HG03520 (cell line): ENCODE measurements around the gene GLI3.

Source experiments
- ATAC-seq: cut with Tn5 transposase; IDR thresholded peaks from one replicate; pipeline ENCODE4 v1.9.1; 2021; ENCODE audit warnings: mild to moderate bottlenecking, moderate library complexity; ENCODE audit not compliant: unreplicated experiment

Gene GLI3

DNA sequence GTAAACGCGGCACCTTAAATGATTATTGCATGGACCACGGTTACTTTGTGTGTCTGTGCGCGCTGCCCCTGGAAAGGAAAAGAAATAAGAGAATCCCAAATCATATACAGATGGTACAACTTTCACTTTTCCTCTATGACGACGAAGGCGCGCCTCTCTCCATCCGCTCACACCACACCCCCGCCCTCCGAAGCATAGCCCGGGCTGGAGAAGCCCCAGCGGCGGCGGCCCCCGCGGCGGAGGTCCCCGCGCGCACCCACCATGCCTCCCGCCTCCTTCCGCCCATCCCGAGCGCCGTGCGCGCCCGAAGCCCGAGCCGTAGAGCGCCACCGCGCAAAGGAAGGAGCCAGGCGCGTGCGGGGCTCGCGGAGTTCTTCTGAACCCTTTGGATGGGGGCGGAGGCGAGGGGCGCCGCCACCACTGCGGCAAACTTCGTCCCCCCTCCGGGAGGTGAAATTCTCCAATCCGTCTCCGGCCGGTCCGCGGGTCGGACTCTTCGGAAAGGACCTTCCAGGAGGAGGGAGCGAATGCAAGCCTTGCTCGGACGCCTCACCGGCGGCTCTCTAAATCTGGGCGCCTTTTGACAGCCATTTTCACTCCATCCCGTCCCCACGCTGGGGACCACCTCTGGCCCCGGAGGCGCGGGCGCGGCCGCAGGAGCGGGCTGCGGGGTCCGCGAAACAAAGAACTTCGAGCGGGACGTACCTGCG, 588 bp downstream of the GLI3 start:
- ATAC-seq, result peak; percentile 16

DNA sequence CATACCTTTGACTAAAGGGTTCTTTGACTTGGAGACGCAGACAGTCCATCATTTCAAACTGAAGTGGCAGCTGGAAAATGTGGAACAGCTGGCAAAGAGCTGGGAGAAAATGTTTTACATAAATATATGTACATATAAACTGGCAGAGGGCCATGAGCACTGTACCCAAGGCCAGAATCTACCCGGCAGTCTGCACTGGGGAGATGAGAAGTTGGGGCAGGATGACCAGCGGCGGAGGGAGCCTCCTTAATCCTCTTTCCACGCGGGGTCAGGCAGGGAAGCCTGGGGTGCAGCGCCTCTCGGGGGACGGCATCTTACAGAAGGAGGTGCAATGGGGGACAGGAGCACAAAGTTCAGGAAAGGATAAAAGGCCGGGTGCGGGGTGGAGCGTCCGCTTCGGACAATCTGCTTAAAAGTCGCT, 1.3 kb downstream of the GLI3 start:
- ATAC-seq, result no peak

DNA sequence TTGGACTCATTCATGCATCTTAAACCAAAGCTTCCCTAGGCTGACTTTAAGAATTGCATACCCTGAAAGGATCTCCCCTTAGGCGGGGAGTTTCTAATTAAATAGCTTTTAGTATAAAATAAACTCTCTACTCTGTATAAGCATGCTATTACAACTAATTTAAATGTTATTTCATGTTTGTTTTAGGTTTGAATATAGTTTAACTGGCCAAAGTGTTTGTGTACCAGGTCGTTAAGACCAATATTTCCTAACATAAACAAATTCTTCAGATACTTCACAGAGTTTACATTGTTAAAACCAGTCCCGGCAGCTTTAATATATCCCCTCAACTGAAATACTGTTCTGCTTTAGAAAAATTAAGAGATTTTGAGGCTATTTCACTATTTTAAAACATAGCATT, 2.3 kb downstream of the GLI3 start:
- no peak for ATAC-seq

DNA sequence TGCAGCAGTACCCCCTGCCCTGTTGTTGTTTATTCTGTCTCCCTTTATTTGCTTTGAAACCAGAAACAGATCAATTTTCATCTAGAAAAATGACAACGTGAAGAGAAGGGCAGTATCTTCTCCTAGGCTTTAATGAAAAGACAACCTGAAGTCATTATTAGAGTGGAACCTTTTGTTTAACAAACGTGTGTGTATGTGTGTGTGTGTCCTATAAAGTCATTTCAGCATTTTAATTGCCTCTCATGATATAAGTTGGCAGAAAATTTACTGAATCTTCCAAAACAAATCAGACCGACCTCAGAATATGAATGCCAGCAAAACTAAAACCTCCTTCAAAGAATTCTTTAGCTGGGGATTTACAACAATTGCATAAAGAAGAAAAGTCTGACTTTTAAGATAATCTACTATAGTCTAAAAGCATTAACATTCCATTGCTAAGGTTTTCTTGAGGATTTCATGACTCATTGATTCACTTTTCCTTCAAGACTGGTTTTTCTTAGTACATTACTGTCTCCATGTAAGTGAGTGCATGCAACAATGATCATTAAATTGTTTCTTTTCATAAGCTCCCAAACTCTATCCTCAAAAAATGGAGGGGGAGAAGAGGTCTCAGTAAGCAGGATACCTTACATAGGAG, 3.2 kb downstream of the GLI3 start:
- no peak for ATAC-seq

DNA sequence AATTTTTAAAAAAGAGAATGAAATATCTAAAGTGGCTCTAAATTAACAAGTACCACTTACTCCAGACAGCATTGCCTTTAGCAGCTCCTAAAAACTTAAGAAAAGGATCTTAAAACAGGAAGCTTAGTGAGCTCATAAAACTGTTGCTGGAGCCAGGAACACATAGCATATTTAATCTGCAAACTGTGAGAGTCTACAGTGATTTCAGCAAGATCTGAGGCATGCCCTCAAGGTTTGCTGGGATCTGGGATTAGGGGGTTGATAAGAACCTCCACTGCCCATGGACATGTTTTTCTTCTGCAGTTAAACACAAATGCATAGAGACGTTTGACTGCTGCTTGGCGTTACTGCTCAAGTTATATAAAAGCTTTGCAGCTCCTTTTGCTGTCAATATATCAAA, 3.8 kb downstream of the GLI3 start:
- no peak for ATAC-seq

DNA sequence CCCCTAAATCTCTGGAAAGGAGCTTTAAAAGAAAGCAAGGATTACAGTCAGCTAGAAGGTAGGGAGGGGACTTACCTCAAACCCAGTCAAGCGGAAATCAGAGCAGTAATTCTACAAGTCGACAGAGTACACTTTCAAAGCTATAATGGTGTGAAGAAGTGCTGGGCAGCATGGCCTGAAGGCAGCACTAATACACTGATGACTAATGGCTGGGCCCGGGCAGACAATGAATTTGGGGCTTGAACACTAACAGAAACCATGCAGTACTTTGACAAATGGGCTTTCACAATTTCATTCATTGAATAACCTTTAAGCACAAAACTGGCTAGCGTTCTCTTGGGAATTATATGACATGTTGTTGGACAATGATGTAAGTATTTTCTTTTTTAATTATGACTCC, 4.7 kb downstream of the GLI3 start:
- no peak for ATAC-seq

DNA sequence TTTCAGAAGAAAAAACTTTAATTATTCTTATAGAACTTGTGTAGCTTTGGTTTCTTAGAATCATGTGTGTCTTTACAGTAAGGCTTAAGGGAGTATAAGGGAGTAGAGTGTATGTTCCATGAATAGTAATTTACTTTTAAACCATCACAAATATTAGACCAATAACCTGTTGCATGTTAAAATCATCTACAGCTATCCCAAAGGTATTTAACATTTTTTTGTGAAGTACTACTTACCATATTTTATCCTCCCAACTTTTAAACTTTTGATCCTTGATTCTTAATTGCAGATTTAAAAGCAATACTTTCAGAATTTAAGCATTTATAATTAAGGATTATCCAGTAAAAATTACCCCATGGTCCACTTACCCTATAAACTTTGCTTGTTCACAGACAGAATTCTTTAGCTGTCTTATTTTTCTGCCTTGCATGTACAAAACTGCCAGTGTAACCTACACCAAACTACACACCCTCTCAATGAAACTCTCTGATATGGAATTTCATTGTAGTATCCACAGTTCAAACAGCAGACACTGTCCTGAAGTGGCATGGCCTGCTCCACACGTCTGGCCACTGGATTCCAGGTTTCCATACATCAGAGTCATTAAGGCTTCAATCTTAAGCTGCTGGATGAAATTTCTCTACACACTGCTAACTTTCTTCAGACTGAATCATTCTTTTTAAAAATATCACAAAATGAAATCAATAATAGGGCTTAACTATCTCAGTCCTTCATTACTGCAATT, 5.8 kb downstream of the GLI3 start:
- ATAC-seq, result no peak

DNA sequence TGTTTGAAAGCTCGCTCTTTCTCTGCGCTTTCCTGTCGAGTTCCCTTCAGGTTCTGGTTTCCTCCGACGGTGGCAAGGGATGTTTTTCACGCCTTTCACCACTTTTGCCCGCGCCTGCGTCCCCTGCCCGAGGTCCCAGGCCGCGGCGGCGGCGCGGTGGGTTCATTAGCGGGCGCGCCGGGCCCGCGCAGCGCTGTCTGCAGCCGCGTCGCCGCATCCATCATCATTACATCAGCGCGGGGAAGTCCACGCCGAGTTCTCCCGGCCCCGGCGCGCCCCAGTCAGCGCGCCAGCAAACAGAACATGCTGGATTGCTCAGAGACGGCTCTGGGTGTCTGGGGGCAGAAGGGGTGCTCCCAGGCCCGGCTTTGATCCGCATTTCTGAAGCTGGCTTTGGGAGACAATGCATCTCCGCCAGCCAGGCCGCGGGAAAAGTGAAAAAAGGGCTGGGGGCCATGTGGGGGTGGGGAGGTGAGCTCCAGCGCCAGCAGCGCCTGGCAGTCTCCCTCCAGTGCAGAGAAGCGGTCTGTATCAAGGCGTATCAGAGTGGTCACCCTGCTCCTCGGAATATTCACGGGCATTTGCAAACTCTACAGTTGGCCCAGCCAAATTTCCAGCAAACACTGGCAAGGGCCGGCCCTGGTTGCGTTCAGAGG, 8.9 kb downstream of the GLI3 start:
- peak; percentile 28 for ATAC-seq

DNA sequence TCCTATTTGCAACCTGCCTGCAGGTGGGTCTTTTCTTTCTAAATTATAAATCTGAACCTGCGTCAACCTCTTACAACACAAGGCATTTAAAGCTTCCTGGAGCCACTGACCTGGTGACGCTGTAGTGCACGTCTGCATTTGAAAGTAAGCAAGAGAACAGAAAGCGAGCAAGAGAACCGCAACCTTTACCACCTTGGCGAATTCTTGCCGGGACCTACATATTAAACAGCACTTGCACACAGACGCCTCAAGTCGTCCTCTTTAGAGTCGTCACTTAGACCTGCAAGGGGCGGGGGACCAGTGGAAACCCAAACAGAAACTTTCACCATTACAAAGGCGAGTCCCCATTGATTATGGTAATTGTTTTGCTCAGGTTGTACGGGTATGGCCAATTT, 9.5 kb downstream of the GLI3 start:
- ATAC-seq, result peak; percentile 74

DNA sequence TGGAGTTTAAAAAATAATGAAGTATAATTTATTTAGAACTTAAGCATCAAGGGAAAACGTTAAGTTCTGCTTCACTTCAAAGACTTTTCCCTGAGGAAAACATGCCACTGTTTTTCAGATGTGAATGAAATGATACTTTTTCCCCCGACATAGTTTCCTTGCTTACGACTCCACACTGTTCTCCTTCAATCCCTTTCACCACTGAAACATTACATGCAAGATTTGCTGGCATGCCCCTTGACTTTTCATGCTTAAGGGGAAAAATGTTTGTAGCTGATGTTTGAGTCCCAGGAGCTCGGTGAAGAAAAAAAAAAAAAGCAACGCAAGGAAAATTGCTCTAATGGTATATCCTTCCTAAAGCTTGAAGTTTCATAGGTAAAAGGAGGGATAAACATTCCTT, 10.0 kb downstream of the GLI3 start:
- ATAC-seq, result no peak

DNA sequence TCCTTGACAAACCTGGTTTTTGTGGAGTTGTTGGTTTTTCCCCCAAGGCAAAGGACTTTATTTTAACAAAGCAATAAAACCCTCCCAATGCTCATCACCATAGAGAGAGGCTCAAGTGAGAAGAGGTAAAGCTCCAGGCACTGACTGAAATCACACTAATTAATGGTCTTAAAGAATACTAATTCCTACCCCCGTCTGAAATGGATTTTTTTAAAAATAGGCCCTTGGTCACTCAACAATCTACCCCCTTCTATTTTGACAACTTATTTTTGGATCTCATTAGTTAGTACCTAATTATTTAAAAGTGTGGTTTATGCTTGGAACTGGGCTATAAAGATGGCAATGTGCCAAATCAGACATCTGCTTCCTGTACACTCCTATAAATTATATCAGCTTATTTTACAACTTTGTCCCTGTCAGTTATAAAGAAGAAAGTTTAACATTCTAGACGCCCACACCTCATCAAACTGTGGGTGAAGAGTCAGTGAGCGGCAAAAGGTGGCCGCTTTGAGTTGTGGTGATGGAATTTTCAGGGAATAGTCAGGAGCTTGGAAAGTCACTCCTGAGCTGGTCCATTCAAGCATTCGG, 10.6 kb downstream of the GLI3 start:
- no peak for ATAC-seq

DNA sequence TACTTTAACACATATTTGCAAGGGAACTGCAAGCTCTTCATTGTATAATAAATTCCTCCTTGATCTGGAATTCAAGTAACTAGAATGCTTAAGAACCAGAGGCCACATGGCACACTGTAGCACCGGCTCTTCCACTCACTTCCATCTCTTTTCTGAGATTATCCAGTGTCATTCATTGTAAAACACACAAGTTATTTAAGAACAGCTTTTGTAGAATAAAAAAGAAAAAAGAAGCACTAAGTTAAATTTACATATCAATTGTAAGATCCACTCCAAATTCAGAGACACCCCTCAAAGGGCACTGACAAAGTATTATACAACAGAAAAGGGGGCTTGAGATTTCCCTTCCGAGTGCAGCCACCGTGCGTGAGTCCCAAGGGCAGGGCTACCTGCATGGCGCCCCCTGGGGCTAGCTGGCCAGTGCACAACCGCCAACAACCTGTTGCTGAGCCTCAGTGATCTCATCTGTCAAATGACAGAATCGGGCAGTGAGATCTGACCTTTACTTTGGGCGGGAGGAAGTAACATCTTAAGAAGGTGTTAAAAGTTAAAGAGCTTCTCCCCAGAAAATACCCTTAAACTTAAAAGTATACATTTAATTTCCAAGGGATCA, 12.5 kb downstream of the GLI3 start:
- no peak for ATAC-seq

DNA sequence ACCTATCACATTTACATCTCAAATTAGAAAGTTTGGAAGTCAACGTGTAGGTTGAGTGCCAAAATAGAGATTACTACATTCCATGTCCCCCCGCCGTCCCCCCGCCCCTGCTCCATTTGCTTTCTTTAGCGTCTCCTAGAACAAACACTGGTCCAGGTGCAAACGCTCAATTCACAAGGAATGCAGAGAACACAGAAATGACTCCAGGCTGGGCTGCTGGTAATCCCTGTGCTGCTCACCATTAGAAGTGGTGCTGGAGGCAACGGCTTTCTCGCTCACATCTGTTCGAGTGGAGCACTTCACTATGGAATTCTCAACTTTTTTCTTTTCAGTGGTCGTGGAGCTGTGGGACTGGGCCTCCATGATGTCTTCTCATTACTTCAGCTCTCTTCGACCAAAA, 14.1 kb downstream of the GLI3 start:
- no peak for ATAC-seq

DNA sequence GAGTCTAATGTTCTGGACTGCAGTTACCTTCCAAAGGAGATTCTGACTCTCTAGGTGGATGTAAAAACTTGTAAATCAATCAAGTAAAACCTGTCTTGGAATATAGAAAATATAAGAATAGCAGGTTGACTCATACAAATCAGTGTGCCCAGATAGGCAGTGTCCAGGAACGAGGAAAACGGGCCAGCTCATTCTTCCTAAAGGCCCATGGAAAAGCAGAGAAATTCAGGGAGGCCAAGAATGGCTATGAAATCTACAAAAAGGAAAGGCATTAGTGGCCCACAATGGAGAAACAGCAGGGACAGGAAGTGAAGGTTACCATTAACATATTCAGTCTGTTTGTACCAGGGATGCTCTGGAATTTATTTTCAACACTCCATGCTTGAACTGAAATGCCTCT, 14.9 kb downstream of the GLI3 start:
- ATAC-seq, result no peak

DNA sequence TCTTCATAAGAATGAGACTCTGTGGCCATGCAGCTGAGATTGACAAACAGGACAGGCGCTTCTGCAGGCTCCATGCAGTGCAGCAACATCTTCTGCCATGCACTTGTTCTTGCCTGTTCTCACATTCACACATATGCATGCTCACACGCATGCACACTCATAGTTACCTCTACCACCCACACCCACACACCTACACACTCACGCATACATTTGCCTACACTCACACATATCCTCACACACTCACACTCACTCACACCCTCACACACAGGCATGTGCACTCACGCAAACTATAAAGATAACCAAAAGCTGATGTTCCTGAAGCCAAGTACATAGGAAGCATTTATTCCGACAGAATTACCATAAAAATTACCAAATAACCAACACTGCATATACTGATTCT, 15.7 kb downstream of the GLI3 start:
- no peak for ATAC-seq

DNA sequence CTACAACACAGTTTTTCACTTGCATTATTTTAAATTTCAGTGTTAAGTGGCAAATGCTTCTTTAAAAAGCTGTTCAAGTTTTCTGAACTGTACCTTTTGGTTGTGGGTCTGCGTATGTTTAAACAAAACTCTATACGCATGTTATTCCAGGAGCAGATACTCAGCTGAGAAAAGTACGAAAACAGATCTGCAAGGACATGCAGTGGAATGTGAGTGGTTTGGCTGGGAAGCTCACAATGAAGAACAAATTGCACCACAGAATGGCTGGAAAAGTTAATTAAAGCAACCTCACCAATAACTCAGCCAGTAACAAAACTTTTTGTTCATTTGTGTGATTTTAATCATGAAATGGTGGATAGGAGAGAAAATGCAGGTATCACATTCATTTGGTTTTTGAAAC, 17.6 kb downstream of the GLI3 start:
- no peak for ATAC-seq

DNA sequence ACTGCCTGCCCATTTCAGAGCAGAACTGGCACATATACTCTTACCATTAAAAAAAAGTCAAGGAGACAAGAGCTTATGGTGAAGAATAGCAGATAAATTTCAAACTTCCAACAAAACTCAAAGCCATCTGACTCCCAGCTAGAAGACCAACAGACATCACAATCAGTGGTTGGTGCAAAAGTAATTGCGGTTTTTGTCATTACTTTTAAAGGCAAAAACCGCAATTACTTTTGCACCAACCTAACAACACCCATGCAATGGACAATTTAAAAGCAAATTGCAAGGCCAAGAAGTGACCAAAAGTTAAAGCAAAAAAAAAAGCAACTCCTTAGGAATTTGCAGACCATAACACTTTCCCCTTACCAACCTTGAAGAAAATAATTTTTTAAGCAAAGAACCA, 18.8 kb downstream of the GLI3 start:
- ATAC-seq, result no peak

DNA sequence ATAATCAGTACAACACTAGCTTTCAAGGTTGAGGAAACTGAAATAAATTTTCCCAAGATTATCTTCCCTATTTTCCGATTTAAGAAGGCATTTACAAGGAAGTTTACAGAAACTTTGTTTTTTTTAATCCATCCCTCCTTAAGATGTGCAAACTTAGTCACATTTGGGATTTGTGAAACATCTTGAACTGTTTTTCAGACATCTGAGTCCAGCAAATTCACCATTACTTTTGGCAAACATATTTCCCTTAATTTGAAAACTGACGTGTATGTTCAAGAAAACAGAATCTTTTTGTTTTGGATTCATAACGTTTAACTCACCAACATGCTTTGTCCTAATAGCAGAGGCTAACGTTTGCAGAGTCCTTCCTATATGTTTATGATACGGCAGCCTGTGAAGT, 19.5 kb downstream of the GLI3 start:
- ATAC-seq, result no peak

DNA sequence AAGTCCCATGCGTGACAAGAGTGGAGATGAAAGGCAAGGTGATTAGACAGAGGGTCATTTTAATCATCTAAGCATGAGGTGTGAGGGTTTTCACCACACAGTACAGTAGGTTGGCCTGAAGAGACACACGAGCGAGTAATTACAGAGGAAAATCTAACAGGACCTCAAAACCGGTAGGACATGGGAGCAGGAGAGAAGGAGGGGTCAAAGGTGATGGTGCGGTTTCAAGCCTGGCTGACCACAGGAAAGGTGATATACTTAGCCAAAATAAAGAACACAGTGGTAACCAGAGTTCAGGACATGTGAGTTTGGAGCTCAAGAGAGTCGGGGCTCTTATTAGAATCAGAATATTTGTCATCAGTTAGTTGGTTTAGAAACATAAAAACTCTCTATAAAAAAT, 20.0 kb downstream of the GLI3 start:
- ATAC-seq, result no peak

DNA sequence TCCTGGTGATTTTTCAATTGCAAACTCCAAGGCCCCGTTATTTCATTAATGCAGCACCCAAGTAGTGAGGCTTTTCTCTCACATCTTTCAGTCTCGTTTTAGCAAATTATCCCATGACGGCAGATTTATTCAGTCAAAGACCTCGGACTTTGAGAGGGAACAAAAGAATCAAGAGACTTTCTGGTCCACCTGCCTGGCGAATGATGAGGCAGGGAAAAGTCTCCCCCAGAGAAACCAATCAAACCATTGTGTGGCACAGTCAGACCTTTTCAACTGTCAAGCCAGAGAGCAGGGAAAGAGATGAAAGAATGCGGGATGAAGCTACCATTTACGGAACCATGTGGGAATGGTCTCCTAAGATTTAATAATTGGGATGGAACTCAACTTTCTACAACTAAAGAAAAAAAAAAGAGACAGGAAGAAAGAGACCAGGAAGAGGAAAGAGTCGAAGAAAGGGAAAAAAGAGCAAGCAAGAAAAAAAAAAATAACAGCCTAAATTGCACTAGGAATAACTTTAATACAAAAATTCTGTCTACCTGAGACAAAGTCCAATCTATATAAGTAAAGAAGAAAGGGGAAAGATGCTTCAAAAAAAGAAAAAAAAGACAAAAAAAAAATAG, 22.8 kb downstream of the GLI3 start:
- ATAC-seq, result no peak

DNA sequence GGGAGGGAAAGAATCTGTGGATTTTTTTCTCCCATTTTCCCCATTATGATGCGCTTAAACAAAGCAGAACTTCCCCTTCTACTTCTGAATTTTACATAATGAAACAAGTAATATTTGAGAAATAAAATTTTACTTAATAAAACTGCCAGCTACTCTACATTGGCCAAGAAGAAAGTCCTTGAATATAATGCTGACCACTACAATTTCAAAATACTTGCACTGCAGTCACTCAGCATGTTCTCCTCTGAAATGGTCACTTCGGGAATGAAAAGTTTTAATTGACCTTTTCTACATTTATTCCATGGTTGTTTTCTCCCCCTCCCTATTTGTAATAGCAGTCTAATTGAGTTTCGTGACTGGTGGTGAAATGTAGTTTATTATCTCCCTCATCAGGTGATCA, 23.9 kb downstream of the GLI3 start:
- no peak for ATAC-seq
